HG03060 (cell line): ENCODE results near the gene BORCS8.
"Not testable (repeated sequence)": the region's sequence is repeated elsewhere in the genome, so short reads cannot be mapped to it uniquely, and the experiment has no call there.

ENCODE experiments used
- ATAC-seq: cut with Tn5 transposase; IDR thresholded peaks from one replicate; pipeline ENCODE4 v1.9.1; 2021; ENCODE audit warnings: low read depth, moderate number of reproducible peaks; ENCODE audit not compliant: unreplicated experiment

Gene BORCS8

DNA sequence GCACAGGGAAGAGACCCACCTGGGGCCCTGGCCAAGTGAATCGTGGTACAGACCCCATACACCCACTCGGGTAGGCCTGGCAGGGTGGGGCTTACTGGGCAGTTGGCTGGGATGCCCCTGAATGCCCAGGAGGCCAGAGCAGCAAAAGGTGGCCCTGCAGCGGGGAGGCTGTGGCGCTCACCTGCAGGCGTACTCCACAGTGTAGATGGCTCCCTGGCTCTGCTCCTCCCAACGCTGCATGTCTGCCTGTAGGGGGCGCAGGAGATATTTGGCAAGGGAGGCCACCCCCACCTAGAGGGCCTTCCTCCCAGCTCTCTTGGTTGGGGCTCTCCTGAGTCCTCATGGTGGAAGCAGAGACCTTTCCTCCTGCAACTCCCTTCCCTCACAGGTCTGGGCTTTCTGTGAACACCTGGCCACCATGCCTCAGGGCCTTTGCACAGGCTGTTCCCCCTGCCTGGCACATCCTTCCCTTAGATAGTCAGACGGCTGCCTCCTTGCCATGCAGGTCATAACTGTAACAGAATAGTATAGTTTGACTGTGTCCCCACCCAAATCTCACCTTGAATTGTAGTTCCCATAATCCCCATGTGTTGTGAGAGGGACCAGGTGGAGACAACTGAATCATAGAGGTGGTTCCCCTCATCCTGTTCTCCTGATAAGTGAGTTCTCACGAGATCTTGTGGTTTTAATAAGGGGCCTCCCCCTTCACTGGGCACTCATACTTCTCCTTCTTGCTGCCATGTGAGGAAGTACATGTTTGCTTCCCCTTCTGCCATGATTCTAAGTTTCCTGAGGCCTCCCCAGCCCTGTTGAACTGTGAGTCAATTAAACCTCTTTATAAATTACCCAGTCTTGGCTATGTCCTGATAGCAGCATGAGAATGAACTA, 5.9 kb downstream of the BORCS8 start:
- no peak for ATAC-seq

- ATAC-seq, result no peak
Observed at GRCh38 chr19:19181488-19181998, 10.4 kb downstream of the BORCS8 start.

- ATAC-seq, result no peak
Observed at GRCh38 chr19:19179548-19180441, 12.2 kb downstream of the BORCS8 start.

GRCh38 chr19:19176950-19177349, 15.0 kb downstream of the BORCS8 start:
- no peak for ATAC-seq

DNA sequence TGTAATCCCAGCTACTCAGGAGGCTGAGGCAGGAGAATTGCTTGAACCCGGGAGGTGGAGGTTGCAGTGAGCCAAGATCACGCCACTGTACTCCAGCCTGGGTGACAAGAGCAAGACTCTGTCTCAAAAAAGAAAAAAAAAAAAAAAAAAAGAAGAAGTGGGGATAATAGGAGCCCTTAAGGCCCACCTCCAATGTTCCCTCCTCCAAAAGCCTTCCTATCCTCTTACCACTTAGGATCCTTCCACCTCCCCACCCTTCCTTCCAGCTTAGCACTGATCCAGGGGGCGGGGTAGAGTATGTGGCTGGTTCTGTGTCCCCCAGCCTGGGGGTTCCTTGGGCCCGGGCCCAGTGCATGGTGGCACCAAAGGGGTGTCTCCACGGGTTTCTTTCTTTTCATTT, 18.7 kb downstream of the BORCS8 start:
- ATAC-seq, result not testable (repeated sequence)

- no peak for ATAC-seq
Observed at GRCh38 chr19:19171821-19172532, 20.0 kb downstream of the BORCS8 start.

GRCh38 chr19:19170873-19171672, 20.9 kb downstream of the BORCS8 start:
- no peak for ATAC-seq

- ATAC-seq, result no peak
Observed at GRCh38 chr19:19170053-19170872, 21.7 kb downstream of the BORCS8 start, which contains the start of gene MEF2B. MEF2B (minus strand) TSS chr19:19170263; CDS start chr19:19150735, 19,528 bp downstream.

- no peak for ATAC-seq
Observed at GRCh38 chr19:19169236-19170052, 22.5 kb downstream of the BORCS8 start.

- ATAC-seq, result no peak
Observed at GRCh38 chr19:19167612-19168011, 24.3 kb downstream of the BORCS8 start.

- ATAC-seq, result no peak
Observed at GRCh38 chr19:19165396-19165795, 26.6 kb downstream of the BORCS8 start.

DNA sequence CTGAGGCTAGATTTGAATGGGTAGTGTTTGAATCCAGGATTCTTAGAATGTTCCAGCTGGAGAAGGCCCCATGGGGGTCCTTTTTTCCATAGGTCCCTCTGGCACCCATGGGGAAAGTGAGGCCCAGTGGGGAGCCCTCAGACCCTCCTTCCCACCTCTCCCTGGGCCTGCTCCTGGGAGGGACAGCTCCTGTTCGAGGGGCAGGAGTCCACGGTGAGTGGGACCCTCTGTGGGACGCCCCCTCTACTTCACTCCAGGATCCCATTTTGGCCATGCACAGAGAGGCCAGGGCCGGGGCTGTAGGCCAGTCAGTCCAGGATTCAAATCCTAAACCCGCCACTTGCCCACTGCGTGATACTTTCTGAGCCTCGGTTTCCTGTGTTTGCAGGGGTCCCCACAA, 29.5 kb downstream of the BORCS8 start:
- ATAC-seq, result no peak

- ATAC-seq, result no peak
Observed at GRCh38 chr19:19160461-19161035, 31.4 kb downstream of the BORCS8 start.

GRCh38 chr19:19159534-19159933, 32.4 kb downstream of the BORCS8 start:
- no peak for ATAC-seq

GRCh38 chr19:19157808-19158207, 34.1 kb downstream of the BORCS8 start:
- ATAC-seq, result no peak

DNA sequence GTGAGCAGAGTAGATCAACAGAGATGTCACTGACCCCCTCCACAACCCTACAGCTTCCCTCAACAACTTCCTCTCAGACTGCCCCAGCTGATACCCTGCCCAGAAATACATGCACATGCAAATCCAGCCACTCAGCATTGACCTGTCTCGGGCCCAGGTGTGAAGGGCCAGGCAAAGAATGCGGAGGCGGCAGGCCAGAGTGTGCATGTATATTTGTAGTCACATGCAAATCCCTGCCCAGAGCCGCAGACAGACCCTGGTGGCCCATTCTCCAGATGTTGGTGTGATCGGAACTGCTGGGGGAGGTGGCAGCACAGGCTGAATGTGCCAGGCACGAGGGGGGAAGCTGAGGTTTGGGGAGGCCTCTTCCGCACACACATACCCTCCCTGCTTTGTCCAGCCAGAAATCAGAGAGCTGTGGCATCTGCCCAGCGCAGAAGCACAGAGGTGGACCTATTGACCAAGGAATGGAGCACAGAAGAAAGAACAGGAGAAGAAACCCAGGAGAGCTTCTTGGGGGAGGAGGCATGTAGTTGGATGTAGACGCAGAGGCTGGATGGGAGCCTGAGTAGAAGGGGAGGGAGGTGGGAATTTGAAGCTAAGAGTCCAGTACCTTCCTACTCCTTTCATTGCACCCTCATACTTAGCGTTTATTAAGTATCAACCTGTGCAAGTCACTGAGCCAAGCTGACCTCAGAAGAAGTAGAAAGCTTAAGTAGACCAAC, 36.3 kb downstream of the BORCS8 start:
- ATAC-seq, result peak; percentile 39
